NCI-H1694 (cell line): Measurements from ENCODE around the gene PEX5L.

ENCODE experiments used
- DNase-seq: peaks from one replicate; lab custom pipeline; 2025; lab: John Stamatoyannopoulos, UW

The PEX5L gene

DNA sequence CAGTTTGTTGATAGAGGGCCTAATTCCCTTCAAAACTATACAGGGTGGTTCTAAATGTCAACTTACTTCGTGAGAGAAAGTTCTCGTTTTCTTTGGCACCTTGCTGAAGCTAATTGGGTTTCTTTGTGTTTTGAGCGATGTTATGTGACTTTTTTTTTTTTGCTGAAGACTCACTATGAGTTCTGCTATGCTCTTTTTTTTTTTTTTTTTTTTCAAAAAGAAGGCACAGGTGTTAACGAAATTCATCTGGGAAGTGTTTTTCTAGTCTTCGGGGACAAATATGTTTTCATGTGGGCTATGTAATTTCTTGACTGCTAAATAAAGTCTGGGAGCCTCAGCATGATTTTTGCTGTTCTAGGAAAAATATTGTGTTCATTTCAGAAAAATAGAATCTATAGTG is 81.5 kb downstream of the PEX5L start:
- DNase-seq = no peak

DNA sequence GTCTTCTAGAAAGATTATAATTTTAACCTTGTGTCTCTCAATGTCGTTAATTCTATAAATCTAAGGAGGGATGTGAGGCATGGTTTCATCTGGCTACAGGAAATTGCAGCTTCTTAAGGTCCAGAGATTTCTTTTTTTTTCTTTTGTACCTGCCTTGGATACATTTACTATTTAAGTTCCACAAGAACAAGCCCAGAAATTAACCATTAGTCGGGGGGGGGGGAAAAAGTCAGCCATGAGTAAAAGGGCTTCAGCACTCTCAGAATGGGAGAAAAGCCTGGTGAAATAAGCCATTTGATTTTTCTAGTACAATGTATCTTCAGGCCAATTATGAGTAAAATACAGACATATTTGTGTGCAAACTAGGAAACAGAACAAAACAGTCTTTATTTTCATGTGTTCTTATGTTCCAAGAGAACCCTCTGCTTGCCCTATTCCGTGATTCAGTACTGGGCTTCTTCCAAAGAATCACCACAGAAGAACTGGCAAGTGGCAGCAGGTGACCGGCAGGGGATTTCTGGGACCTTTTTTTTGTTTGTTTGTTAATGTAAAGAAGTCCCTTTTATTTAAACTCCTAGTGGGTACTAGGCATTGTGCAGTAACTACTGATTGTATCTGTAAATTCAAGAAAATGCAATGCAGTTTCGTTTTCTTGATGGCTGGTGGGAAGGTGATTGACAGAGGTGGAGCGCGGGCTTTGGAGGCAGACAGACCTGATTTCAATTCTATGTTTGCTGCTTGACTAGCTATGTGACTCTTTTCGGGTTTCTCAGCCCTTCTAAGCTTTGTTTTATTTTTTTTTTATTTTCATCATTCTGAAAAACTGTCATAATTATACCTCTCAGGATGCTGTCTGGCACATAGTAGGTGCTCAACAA is 82.5 kb downstream of the PEX5L start:
- no peak for DNase-seq

DNA sequence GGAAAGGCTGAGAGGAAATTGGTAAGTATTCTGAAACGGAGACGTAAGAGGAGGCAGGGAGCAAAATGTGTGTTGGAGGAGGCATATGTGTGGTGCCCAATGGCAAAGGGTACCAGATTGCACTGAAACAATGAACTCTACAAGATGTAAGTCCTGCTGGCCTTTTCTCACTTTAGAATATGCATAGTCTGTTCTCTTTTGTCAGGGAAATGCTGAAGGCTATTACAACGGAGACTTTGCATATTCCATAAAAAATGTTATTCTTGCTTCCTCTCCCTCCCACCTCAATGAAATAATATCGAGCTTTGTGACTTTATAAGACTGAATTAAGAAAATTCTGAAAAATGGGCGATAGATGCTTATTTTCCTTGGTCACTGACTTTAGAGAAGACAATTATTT is 85.9 kb downstream of the PEX5L start:
- DNase-seq = no peak

DNA sequence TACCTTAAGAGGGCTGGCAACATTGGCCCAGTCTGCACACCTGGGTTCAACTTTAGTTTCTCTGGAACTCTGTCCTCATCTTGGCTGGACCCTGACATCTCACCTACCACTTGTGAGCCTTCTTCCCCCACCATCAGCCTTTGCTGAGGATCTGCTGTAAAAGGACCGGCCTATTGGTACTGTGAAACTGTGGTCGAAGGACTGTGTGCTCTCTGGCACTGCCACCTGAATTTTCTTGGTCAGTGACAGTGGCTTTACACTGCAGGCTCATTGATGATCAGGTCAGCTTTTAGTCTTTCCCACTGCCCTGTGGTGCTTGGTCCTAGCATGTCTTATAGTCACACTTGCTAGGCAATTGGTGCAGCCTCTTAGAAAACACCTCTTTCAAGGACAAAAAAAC is 86.9 kb downstream of the PEX5L start:
- no peak for DNase-seq

DNA sequence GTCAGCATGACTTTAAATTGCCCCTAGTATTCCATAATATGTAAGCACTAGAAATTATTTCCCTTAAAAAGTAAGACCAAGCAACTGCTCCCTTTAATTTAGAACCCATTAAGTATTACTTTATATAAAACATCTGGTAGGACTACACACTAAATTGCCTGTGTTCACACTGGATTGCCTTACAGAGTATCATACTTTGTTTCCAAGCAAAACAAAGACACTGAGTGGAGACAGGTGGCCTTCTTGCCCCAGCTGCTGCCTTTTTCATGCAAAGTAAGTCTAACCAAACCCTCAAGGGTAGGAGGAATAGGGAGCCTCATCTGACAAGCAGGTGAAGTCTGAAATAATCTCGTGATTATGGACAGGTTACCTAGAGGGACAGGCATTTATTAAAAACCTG is 87.3 kb downstream of the PEX5L start:
- no peak for DNase-seq

DNA sequence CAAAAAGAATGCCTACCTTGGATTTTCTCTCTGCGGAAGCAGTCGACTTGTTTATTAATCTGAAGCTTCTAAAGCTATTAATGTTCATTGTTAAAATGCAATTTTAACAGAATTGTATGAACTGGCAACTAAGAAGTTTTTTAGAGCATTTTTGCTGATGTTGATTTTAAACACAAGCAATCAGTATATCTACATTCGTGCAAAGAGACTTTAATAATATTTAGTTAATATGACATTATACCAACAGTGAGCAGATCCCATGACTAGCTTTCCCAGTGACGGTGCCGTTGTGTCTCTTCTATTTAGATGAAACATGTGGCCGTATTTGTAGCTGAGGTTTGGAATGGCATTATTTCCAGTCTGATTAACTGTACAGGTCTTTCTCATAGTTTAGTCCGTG is 88.0 kb downstream of the PEX5L start:
- DNase-seq = peak; percentile 16

DNA sequence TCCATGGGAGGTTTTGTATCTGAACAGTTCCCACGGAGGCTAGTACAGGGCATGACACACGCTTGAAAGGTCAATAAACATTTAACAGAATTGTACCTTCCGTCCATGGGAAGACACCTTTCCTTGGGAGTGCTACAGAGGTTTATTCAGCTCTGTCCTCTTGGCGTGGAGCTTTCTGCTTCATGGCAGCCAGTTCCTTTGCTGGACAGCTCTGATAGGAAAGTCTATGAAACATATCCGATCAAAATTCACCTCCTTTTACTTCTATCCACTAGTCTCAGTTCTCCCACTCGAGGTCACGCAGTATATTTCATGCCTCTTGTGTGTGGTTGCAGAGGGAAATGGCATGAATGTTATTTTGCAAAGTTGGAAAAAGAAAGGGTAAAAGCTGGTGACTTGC is 91.2 kb downstream of the PEX5L start:
- DNase-seq = no peak

DNA sequence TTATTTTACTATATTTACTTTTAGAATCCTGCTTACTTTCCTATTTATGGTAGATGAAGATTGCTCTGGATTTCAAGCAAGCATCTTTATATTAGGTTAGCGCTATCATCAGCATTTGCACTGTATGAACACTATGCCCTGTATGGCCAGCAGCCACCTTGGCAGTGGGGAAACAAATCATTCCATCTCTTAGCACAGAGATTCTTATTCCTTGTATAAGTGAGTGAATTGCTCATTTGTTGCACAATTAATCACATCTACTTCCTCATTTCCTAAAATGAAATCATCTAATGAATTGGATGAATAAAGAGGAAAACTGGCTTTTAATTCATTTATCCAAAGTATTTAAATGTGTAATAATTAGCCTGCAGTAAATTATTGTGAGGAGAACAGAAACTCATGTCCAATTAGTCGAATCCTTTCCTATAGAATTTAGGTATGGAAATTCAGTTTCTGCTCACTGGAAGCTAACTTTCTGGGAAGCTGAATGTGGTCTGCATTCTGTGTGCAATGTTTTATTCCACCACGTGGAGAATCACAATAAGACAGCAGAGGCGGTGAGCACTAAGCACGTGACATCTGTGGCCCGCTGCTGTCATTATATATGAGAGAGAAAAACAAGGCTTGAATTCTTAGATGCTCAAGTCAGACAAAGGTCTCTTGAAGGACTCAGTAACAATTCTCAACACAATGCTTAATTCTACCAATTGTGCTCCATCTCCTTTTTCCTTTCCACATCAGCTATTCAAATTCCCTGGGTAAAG is 93.4 kb downstream of the PEX5L start:
- DNase-seq = no peak

DNA sequence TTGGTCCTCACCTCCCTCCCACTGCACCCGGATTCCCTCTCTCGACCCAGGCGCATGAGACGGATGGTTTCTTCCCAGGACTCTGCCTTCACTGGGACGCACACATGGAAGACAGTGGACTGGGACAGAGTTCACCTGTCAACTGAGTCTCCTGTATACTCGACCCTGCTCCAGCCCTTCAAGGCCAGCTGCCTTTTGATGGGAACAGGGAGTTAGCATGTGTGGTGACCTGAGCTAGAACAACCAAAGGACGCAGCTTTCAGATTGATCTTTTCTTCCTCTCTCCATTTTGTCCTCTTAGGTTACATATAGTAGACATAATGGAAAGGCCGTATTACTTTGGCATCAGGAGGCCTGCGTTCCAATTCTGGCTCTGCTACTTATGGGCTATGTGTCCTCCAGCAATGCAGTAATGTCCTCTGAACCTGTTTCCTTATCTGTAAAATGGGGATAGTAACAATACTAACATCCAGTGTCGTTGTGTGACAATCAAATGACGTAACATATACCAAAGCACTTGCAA is 94.1 kb downstream of the PEX5L start:
- DNase-seq = no peak

DNA sequence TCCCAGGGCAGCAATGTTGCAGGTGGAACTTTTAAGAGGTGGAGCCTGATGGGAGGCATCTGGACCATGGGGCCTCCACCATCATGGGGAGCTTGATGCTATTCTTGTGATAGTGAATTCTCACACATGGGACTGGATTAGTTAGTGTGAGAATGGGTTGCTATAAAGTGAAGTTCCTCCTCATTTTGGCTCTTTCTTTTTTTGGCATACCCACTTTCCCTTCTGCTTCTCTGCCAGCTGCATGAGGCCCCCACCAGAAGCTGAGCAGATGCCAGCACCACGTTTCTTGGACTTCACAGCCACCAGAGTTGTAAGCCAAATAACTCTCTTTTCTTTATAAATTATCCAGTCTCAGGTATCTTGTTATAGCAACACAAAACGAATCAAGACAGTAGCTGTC is 101.0 kb downstream of the PEX5L start:
- DNase-seq = no peak

DNA sequence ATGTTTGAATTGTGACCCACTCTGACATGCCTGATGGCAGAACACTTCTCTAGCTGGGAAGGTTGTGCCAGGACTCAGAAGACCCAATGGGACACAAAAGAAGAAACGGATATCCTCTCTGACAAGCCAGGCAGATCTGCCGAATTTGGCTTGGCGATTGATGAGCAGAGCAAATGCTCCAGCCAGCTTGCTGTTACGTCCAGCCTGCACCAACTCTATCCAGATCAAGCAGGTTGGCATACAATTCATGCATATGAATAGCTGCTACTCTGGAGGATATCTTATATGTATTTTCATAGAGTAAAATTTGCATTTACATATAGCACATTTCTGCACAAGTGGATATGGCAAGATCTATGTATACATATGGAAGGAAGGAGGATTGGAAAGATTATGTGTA is 102.8 kb downstream of the PEX5L start:
- no peak for DNase-seq

DNA sequence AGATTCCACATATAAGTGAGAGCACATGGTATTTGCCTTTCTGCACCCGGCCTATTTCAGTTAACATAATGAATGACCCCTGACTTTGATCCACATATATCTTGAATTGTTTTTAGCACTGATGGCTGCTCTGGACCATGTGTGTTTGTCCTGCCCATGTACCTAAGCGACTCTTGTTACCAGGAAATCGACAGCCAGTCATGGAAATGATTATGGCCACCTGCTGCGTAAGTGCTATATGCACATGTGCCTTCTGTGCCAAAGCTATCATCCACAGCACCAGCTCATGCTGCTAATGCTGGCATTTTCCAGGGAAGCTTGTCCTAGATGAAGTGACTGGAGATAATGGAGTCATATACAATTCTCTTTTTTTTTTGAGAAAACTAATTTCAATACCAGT is 103.7 kb downstream of the PEX5L start:
- DNase-seq = no peak

DNA sequence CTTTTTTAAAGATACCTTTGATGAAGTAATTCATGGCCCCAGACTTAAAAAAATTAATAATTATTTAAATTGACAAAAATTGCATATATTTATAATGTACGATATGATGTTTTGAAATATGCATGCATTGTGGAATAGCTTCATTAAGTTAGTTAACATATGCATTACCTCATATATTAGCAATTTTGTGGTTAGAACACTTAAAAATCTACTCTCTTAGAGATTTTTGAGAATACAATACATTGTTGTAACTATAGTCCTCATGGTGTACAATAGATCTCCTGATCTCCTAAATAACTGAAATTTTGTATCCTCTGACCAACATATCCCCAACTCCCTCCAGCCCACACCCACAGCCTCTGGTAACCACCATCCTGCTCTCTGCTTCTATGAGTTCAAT is 104.1 kb downstream of the PEX5L start:
- no peak for DNase-seq

DNA sequence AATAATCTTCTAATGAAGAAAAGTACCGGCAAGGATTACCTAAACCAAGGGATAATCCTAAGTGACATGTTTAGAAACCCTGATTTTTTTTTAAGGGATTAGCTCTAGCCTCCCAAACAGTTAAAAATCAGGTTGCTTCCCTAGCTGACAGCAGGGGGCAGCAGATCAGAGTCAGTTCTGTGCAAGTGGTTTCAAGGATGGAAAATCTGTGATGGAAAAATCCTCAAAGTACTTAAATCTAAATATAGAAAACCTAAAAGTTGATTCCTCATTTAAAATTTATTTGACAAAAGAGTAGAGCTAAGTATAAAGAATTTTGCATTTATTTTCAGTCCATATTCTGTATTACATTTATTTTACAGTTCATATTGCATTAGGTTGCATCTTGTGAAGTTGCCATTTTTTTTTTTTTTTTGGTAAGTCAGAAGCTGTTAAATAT is 107.6 kb downstream of the PEX5L start:
- DNase-seq = peak; percentile 32

DNA sequence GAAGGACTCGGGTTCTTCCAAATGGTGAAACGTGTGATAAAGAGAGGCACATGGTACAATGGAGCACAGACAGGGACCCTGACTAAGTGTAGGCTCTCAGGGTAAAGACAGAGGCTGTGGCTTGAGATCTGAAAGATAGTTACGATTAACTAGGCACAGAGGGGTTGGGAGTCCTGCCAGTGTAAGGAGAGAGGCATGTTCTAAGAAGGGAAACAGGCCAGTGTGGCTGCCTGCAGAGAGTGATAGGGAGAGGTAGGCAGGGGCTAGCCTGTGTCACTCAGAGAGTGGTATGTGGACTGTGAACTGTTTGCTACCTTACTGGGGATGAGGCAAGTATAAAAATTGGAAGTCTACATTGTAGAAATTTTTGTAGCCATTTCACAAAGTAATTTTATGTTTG is 109.5 kb downstream of the PEX5L start:
- no peak for DNase-seq

DNA sequence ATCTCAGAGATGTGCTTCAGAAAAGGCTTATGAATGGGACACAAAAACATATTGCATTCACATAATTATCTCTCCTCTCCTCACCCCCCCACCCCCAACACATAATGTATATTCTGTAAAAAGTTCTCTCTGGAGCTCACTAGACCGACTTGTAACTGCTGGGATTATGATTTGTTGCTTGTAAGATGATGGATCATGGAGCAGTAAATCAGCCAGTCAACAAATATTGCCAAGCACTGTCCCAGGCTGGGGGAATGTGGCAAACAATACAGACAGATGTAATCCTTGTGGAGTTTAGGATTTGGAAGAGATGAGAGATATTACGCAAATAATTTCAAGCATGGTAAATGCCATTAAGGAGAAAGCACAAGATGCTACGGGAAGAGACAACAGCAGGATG is 114.8 kb downstream of the PEX5L start:
- DNase-seq = no peak

DNA sequence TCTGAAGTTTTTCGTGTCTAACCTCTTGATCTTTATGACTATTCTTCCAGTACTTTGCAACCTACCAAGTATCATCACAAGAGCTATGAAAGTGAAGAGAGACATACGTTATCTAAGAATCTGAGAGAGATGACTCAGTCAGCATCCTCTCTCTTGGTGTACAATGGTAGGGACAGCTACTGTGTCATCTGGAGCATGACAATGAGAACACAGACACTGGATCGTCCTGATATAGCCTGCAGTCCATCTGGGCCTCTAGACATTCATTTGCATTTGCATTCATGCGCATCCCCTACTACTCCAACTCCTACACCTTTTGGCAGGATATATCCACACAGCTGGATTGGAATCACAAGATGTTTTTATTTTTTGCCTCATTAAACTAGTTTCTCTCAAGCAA is 115.2 kb downstream of the PEX5L start:
- no peak for DNase-seq

DNA sequence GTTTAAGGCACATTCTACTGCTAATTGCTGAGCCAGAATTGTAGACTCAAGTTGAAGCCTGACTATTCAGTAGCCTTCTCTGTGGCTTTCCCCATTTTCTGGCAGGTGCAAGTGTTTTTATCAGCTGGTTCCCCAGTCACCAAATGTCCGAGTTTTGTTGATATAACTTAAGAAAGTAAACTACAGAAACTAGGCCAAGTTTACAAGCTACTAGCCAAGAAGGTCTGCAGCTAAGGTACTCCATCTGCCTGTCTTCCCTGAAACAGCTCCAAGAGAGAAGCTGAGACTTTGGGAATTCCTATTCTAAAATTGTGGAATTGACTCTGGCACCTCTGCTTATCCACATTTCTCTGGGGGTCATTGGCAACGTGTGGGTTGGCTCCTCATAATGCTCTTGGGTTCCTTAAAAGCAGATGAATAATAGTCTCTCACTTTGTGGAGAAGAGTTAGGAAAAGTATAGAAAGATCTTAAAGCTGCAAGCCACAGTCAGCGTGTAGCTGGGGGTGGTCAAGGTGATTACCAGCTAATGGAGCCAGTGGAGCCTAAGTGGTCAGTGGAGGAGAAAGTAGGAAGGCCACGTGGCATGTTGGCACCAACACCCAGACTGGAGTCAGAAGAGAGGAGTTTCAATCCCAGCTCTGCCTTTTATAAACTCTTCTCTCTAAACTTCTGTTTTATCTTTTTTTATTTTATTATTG is 128.8 kb downstream of the PEX5L start:
- no peak for DNase-seq

DNA sequence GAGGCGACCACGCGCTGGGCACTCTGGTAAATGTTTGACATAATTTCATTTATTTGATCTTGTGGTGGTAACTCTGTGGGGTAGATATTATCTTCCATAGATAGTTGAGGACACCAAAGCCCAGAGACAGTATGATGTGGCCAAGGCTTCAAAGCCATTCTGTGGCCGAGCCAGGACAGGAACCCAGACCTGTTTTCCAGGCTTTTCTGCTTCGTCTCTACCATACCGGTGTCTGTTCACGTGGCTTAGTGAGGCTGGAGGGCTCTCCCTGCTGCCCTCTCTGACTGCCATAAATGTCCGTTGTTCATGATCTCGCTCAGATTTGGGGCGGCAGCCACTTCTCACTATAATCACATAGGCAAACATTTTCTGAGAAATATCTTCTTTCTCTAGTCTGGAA is 134.7 kb downstream of the PEX5L start:
- DNase-seq = no peak

DNA sequence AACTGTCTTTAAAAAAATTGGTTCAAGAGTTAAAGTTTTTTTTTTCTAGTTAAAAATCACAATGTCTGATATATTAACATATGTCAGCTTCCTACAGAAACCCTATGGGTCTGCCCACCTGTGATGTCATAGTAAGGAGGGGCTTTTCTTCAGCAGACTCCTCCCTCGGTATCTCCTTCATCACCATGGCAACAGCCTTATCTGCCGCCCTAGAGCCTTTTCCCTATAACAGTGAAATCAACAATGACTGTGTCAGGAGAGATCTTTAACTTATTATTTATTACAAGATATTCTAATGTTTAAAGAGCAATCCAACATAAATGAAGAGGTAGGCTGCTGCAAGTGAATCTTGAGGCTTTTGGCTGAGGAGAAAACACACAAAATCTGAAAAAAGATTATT is 138.7 kb downstream of the PEX5L start:
- no peak for DNase-seq

DNA sequence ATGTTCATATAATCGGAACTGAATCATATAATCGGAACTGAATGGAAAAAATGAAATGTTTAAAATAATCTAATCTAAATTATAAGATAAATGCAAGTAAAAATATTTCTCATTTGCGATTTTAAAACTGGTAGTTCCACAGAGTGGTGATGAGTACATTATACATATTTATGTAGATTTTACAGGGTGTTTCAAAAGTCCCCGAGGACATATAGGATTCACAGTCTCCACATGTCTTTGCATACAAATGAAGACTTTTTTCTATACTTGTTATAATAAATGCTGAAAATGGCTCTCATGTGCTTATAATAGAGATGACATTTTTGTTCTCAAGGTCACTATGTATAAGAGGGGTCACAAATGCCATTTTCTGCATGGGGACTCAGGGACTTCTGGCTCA is 139.5 kb downstream of the PEX5L start:
- no peak for DNase-seq

DNA sequence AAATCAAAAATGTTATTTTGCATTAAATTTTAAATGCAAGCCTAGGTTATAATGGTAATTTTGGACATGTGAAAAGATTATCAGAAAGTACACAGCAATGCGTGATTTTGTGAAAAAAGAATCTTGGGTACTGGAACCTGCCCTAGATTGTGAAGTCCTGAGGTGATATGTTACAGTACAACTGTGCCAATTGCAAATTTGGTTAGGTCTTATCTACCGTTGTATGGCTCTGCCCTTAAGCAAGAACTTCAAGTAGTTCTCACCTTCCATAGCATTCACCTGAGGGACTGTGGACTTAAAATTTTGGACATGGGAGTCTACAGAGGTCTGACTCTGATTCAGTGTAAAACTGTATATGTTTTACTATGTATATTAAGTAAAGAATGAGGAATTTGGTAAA is 140.2 kb downstream of the PEX5L start:
- DNase-seq = no peak

DNA sequence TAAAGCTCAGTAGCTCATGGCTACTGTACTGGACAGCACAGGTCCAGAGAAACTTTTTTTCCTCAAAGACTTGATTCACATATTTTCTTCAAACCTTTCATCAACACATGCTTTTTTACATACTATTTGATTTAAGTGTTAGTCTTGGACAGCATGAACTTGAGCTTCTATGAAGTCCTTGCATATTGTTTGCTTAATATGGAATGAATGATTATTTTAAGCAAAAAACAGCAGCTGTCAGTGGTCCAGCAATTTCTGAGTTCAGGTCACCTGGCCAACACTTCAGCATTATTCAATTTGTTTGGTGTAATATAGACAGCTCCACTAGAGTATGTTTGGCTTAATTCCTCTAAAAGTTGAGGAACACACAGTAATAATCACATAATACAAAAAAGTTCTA is 141.4 kb downstream of the PEX5L start:
- DNase-seq = no peak
